Parathyroid adenoma (tissue), 2 donors: Measurements from ENCODE around the gene RABGAP1.
"Not testable (repeated sequence)": the region's sequence is repeated elsewhere in the genome, so short reads cannot be mapped to it uniquely, and the experiment has no call there.

ENCODE experiments used
- H2AFZ ChIP-seq: fragments of 300-600 bp; sonication (generic); one replicate; pipeline ENCODE4 v1.7.0; 2017; ENCODE audit warnings: antibody characterized with exemption, mild to moderate bottlenecking
- H3K27ac ChIP-seq: fragments of 300-600 bp; sonication (generic); one replicate; pipeline ENCODE4 v1.7.0; 2017
- H3K27me3 ChIP-seq: fragments of 300-600 bp; sonication (generic); one replicate; pipeline ENCODE4 v1.7.0; 2017; ENCODE audit warnings: low read length; ENCODE audit not compliant: control insufficient read depth, insufficient read depth
- H3K36me3 ChIP-seq: fragments of 300-600 bp; sonication (generic); one replicate; pipeline ENCODE4 v1.7.0; 2017; ENCODE audit warnings: low read length; ENCODE audit not compliant: control insufficient read depth, insufficient read depth
- H3K4me1 ChIP-seq: fragments of 300-600 bp; sonication (generic); one replicate; pipeline ENCODE4 v1.7.0; 2017; ENCODE audit warnings: control low read depth
- H3K4me2 ChIP-seq: fragments of 300-600 bp; sonication (generic); one replicate; pipeline ENCODE4 v1.7.0; 2017; ENCODE audit warnings: low read length
- H3K4me3 ChIP-seq: fragments of 300-600 bp; sonication (generic); one replicate; pipeline ENCODE4 v1.7.0; 2017; ENCODE audit warnings: low read depth, low read length
- H3K79me2 ChIP-seq: fragments of 300-600 bp; sonication (generic); one replicate; pipeline ENCODE4 v1.7.0; 2017; ENCODE audit warnings: control low read depth
- H3K9ac ChIP-seq: fragments of 300-600 bp; sonication (generic); one replicate; pipeline ENCODE4 v1.7.0; 2017; ENCODE audit warnings: mild to moderate bottlenecking
- H3K9me3 ChIP-seq: fragments of 300-600 bp; sonication (generic); one replicate; pipeline ENCODE4 v1.7.0; 2017; ENCODE audit warnings: low read length; ENCODE audit not compliant: control insufficient read depth
- TF ChIP-seq, protein P1 (sequence below): fragments of 300-600 bp; sonication (generic); IDR thresholded peaks from one replicate; pipeline ENCODE4 v1.7.0; 2017; ENCODE audit warnings: antibody characterized with exemption, mild to moderate bottlenecking
- donor health status: primary hyperparathyroidism.

Gene RABGAP1

DNA sequence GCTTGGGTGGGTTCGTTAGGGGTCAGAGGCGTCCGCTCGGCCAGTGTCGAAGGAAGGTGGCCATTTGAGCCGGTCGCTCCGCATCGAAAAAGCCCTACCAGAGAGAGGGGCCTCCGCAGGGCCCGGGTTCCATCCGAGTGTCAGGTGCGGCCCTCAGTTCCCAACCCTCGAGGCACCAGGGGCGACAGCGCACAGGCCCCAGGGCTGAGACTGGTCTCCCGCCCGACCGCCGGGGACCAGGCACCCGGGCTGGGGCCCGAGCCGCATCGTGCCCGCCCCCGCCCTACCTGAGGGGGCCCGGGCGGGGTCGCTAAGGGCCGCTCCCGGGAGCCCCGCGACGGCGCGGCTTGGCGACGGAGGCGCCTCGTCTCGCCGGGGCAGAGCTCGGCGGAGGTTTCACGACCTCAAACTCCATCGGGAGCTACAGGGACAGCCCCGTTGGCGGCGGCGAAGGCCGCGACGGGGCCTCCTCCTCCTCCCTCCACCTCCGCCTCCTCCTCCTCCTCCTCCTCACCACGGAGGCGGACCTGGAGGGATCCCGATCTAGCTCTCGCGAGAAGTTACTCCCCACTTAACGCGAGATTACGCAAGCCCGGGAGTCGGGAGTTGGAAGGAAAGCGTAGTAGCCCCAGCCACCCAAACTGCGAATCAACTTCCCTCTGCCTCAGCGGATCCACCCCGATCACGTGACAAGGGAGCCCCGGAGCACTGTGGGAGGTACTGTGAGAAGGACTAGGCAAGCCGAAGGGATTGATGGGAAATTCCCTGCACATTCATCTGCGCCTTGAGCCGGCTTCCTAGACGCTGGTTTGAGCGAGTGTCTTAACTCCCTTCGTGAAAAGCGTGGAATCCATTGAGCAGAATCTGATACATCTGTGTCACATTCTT lies 35.8 kb upstream of the RABGAP1 start, which contains the start of gene RC3H2:
TSS of gene RC3H2 (minus strand) at position 537 of the 888 bp plus-strand sequence. CDS start 7,850 bp downstream, outside the sequence.
- Histone ChIP-seq H3K4me1 (no peaks in the 10 kb centered on the region), H3K9me3 (no peaks in the 10 kb centered on the region), H3K9ac (peak within 1 kb of the TSS; percentile 77), H3K79me2 (peaks cover 9% of the 10 kb centered on the region), H3K4me3 (peak within 1 kb of the TSS; percentile 93), H2AFZ (peak within 1 kb of the TSS; percentile 71), H3K27ac (peak within 1 kb of the TSS; percentile 63), H3K27me3 (no peaks in the 10 kb centered on the region), H3K4me2 (peak within 1 kb of the TSS; percentile 97), H3K36me3 (peaks cover 2% of the 10 kb centered on the region)
- TF ChIP-seq, protein P1, sequence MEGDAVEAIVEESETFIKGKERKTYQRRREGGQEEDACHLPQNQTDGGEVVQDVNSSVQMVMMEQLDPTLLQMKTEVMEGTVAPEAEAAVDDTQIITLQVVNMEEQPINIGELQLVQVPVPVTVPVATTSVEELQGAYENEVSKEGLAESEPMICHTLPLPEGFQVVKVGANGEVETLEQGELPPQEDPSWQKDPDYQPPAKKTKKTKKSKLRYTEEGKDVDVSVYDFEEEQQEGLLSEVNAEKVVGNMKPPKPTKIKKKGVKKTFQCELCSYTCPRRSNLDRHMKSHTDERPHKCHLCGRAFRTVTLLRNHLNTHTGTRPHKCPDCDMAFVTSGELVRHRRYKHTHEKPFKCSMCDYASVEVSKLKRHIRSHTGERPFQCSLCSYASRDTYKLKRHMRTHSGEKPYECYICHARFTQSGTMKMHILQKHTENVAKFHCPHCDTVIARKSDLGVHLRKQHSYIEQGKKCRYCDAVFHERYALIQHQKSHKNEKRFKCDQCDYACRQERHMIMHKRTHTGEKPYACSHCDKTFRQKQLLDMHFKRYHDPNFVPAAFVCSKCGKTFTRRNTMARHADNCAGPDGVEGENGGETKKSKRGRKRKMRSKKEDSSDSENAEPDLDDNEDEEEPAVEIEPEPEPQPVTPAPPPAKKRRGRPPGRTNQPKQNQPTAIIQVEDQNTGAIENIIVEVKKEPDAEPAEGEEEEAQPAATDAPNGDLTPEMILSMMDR: peak; percentile 11

- not testable (repeated sequence) for H3K27me3 ChIP-seq, H3K4me2 ChIP-seq, H2AFZ ChIP-seq, H3K9me3 ChIP-seq, H3K9ac ChIP-seq, H3K4me1 ChIP-seq, H3K4me3 ChIP-seq, H3K79me2 ChIP-seq, H3K27ac ChIP-seq, H3K36me3 ChIP-seq
Measured at GRCh38 chr9:122906122-122906521, 34.7 kb upstream of the RABGAP1 start.

DNA sequence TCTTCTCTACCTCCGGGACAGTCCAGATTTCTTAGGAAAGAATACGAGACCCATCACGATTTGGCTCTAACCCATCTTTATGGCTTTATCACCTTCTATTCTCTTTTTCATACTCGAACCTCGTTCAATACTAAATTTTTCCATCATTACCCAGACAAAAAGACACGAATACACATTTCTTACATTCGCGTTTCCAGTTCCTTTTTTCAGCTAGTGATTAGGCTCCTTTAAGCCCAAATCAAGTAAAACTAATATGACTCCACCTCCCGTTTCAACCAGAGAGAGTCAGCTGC lies 28.2 kb upstream of the RABGAP1 start:
- peaks cover 5% of the 10 kb centered on the region for H3K4me1 ChIP-seq
- H3K9ac ChIP-seq: no peak overlapping the region
- H3K4me2 ChIP-seq: peak overlapping the region; percentile 98
- H3K27ac ChIP-seq: peak overlapping the region; percentile 76
- H3K4me3 ChIP-seq: peak overlapping the region; percentile 96
- H3K36me3 ChIP-seq: peaks cover 2% of the 10 kb centered on the region
- H3K9me3 ChIP-seq: no peaks in the 10 kb centered on the region
- H2AFZ ChIP-seq: peak overlapping the region; percentile 94
- H3K27me3 ChIP-seq: no peaks in the 10 kb centered on the region
- TF ChIP-seq, protein P1: no peak
- no peaks in the 10 kb centered on the region for H3K79me2 ChIP-seq

DNA sequence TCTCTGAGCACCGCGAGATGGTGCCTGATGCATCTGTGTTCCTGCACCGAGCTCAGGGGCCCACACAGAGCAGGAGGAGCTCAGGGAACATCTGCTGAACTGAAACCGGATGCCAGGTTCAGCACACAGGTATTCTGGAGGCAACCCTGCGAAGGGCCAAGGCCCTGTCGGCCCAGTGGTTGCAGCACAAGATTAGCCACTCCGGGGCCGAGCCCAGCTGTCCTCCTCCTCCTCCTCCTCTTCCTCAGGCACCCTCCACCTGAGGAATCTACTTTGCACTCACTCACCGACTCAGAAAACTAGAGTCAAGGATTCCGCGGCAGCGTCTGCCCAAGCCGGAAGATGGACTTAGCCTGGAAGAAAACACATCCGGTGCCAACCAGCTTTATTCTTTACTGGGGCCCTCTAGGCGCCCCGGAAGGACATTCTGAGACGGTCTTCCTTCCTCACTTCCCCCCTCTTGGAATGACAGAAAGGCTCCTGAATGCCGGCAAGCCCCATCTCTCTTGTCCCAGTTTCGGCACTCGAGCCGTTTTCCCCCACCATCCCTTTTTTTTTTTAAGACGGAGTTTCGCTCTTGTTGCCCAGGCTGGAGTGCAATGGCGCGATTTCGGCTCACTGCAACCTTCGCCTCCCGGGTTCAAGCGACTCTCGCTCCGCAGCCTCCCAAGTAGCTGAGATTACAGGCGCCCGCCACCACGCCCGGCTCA lies 27.7 kb upstream of the RABGAP1 start, which contains the start of gene ZBTB6:
TSS of gene ZBTB6 (minus strand) at position 360 of the 710 bp plus-strand sequence. CDS start 1,251 bp downstream, outside the sequence.
- H3K27ac ChIP-seq: peak within 1 kb of the TSS; percentile 76
- H3K79me2 ChIP-seq: no peaks in the 10 kb centered on the region
- peak within 1 kb of the TSS; percentile 3 for H3K9ac ChIP-seq
- peaks cover 2% of the 10 kb centered on the region for H3K36me3 ChIP-seq
- peaks cover 5% of the 10 kb centered on the region for H3K4me1 ChIP-seq
- no peaks in the 10 kb centered on the region for H3K27me3 ChIP-seq
- no peaks in the 10 kb centered on the region for H3K9me3 ChIP-seq
- H3K4me2 ChIP-seq: peak within 1 kb of the TSS; percentile 98
- H3K4me3 ChIP-seq: peak within 1 kb of the TSS; percentile 96
- TF ChIP-seq, protein P1: no peak
- peak within 1 kb of the TSS; percentile 94 for H2AFZ ChIP-seq

DNA sequence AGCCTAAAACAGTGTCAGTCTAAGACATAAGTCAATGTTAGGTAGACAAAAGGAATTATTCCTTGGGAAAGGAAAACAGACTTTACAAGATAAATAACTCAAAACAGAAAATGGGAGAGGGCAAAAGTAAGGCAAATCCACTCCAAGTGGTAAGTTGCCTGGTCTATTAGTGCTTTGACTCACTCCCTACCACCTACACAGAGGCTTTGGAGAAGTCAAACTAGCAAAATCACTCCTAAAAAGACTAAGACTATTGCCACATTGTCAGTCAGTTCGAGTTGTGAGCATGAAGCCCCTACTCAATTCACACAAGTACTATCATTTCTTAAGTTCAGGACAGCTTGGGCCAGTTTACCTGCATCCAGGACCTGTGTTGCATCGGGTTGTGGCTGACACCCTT lies 22.5 kb upstream of the RABGAP1 start:
- Histone ChIP-seq H3K4me1 (no peaks in the 10 kb centered on the region), H3K36me3 (no peaks in the 10 kb centered on the region), H3K27me3 (no peaks in the 10 kb centered on the region), H3K4me3 (no peak overlapping the region), H2AFZ (no peak overlapping the region), H3K27ac (no peak overlapping the region), H3K9me3 (no peaks in the 10 kb centered on the region), H3K9ac (no peak overlapping the region), H3K4me2 (no peak overlapping the region), H3K79me2 (peaks cover 5% of the 10 kb centered on the region)
- TF ChIP-seq, protein P1: no peak
